KMS-11 (cell line): ENCODE data around the gene HOXD4.

Experiments used
- H2AFZ ChIP-seq: fragments of 200-600 bp; sonication (generic); 2 replicates; pipeline ENCODE4 v1.6.1; 2016; ENCODE audit warnings: antibody characterized with exemption, mixed run types, low read depth
- H3K27ac ChIP-seq: fragments of 200-600 bp; sonication (generic); 2 replicates; pipeline ENCODE4 v1.6.1; 2016; ENCODE audit warnings: mild to moderate bottlenecking, mixed run types
- H3K27me3 ChIP-seq: fragments of 200-600 bp; sonication (generic); 2 replicates; pipeline ENCODE4 v1.6.1; 2017; ENCODE audit warnings: mild to moderate bottlenecking, low read depth, mixed run types, moderate library complexity; ENCODE audit not compliant: insufficient read depth
- H3K36me3 ChIP-seq: fragments of 200-600 bp; sonication (generic); 2 replicates; pipeline ENCODE4 v1.6.1; 2017; ENCODE audit warnings: mild to moderate bottlenecking, mixed run types; ENCODE audit not compliant: insufficient read depth
- H3K4me1 ChIP-seq: fragments of 200-600 bp; sonication (generic); 2 replicates; pipeline ENCODE4 v1.6.1; 2016; ENCODE audit warnings: mild to moderate bottlenecking, low read depth, mixed run types; ENCODE audit not compliant: poor library complexity, severe bottlenecking
- H3K4me2 ChIP-seq: fragments of 200-600 bp; sonication (generic); 2 replicates; pipeline ENCODE4 v1.7.0; 2016; ENCODE audit warnings: mild to moderate bottlenecking, mixed run types
- H3K4me3 ChIP-seq: fragments of 200-600 bp; sonication (generic); IDR thresholded peaks from 2 replicates; pipeline ENCODE4 v1.6.1; 2017; ENCODE audit warnings: low read depth, low read length, mixed read lengths; ENCODE audit not compliant: insufficient read depth
- H3K79me2 ChIP-seq: fragments of 200-600 bp; sonication (generic); 2 replicates; pipeline ENCODE4 v1.6.1; 2016; ENCODE audit warnings: low read depth, mixed run types; ENCODE audit not compliant: insufficient read depth
- H3K9ac ChIP-seq: fragments of 200-600 bp; sonication (generic); 2 replicates; pipeline ENCODE4 v1.6.1; 2016; ENCODE audit warnings: mild to moderate bottlenecking, mixed run types
- H4K20me1 ChIP-seq: fragments of 200-600 bp; sonication (generic); 2 replicates; pipeline ENCODE4 v1.6.1; 2016; ENCODE audit warnings: mild to moderate bottlenecking, mixed run types; ENCODE audit not compliant: insufficient read depth
- CTCF ChIP-seq: fragments of 200-600 bp; sonication (generic); conservative IDR thresholded peaks from 2 replicates; pipeline ENCODE4 v1.6.1; 2017; ENCODE audit warnings: low read depth, mild to moderate bottlenecking, antibody characterized with exemption, low read length, moderate library complexity, mixed read lengths

HOXD4 gene

GRCh38 chr2:176134035-176134434 lies 17.3 kb upstream of the HOXD4 start:
- peaks cover 26% of the 10 kb centered on the region for H3K4me1 ChIP-seq
- no peak overlapping the region for H3K27ac ChIP-seq
- H2AFZ ChIP-seq: no peak overlapping the region
- no peaks in the 10 kb centered on the region for H4K20me1 ChIP-seq
- no peaks in the 10 kb centered on the region for H3K79me2 ChIP-seq
- no peak overlapping the region for H3K9ac ChIP-seq
- no peaks in the 10 kb centered on the region for H3K27me3 ChIP-seq
- H3K4me3 ChIP-seq: no peak overlapping the region
- H3K4me2 ChIP-seq: no peak overlapping the region
- H3K36me3 ChIP-seq: no peaks in the 10 kb centered on the region
- no peak for TF ChIP-seq CTCF

- H3K4me1 ChIP-seq: peaks cover 27% of the 10 kb centered on the region
- H3K4me3 ChIP-seq: no peak overlapping the region
- no peak overlapping the region for H2AFZ ChIP-seq
- no peak overlapping the region for H3K27ac ChIP-seq
- H3K79me2 ChIP-seq: no peaks in the 10 kb centered on the region
- no peak overlapping the region for H3K4me2 ChIP-seq
- H3K27me3 ChIP-seq: no peaks in the 10 kb centered on the region
- H3K9ac ChIP-seq: no peak overlapping the region
- TF ChIP-seq CTCF: no peak
- no peaks in the 10 kb centered on the region for H4K20me1 ChIP-seq
- H3K36me3 ChIP-seq: no peaks in the 10 kb centered on the region
Measured at GRCh38 chr2:176135035-176135440, 16.3 kb upstream of the HOXD4 start.

GRCh38 chr2:176136374-176137251 lies 14.7 kb upstream of the HOXD4 start:
- TF ChIP-seq CTCF: no peak
- Histone ChIP-seq H3K4me3 (no peak overlapping the region), H3K79me2 (no peaks in the 10 kb centered on the region), H2AFZ (no peak overlapping the region), H3K36me3 (no peaks in the 10 kb centered on the region), H4K20me1 (no peaks in the 10 kb centered on the region), H3K27me3 (no peaks in the 10 kb centered on the region), H3K27ac (no peak overlapping the region), H3K4me2 (peak overlapping the region; percentile 47; the same call in 1 of the 2 replicates), H3K9ac (no peak overlapping the region), H3K4me1 (peaks cover 34% of the 10 kb centered on the region)

- Histone ChIP-seq H3K36me3 (no peaks in the 10 kb centered on the region), H3K4me3 (no peak overlapping the region), H3K4me1 (peaks cover 34% of the 10 kb centered on the region), H4K20me1 (no peaks in the 10 kb centered on the region), H3K9ac (no peak overlapping the region), H3K4me2 (peak overlapping the region; percentile 47; the same call in 1 of the 2 replicates), H3K27ac (no peak overlapping the region), H3K27me3 (no peaks in the 10 kb centered on the region), H2AFZ (no peak overlapping the region), H3K79me2 (no peaks in the 10 kb centered on the region)
- TF ChIP-seq CTCF: no peak
Measured at GRCh38 chr2:176137252-176137580, 14.1 kb upstream of the HOXD4 start.
